H1 (cell line): ENCODE results near the gene CTDP1. TPM values are rescaled to one million over a fixed set of nuclear protein-coding genes. Genes with fewer than 3 reads are reported as not detected.

ENCODE experiments used
- MAX ChIP-seq: IDR thresholded peaks from 2 replicates; pipeline ENCODE4 v1.6.1; 2012; ENCODE audit warnings: inconsistent platforms
- RXRA ChIP-seq: IDR thresholded peaks from 2 replicates; pipeline ENCODE4 v1.6.1; 2011; ENCODE audit warnings: low read depth, mild to moderate bottlenecking, low read length, moderate library complexity; ENCODE audit not compliant: insufficient read depth
- SP2 ChIP-seq: IDR thresholded peaks from 2 replicates; pipeline ENCODE4 v1.6.1; 2012; ENCODE audit warnings: mild to moderate bottlenecking, low read length, inconsistent platforms
- polyA plus RNA-seq, 7 experiments: library from polyadenylated mRNA; depleted of rRNA in 3 of 7; stranded (reverse) in 5 of 7; unstranded in 2 of 7; fragments of >200 nt in 5 of 7; fragments of 200-250 nt in 2 of 7; gene quantifications; 1 replicate in 5 of 7; 2 replicates in 1 of 7; 4 replicates in 1 of 7; pipeline versions ENCODE4 v1.2.1 to v1.2.3, GENCODE V29; 2011 to 2013; ENCODE audit warnings: missing spikeins in 2 of 7, mixed read lengths in 2 of 7
- total RNA-seq: library from RNA; stranded (reverse); fragmentation: NEBNext Ultra II Directional; extraction: Animal tissue kit (Norgen Biotek cat#: 25700); gene quantifications from 2 replicates; pipeline ENCODE4 v1.2.1, GENCODE V29; 2021

CTDP1 gene
- total and polyA plus RNA-seq, 2 of the 8 experiments (the other 6 are each of a cell fraction or from before 2014, with no cell fraction given) = 16.6 to 37.0 TPM

GRCh38 chr18:79683626-79684282, 4.2 kb downstream of the CTDP1 start (continued):
- TF ChIP-seq RXRA (no peak), SP2 (no peak), MAX (no peak)
